GM19043 (cell line): ENCODE results near the gene AGBL1.

Experiments used
- ATAC-seq: cut with Tn5 transposase; IDR thresholded peaks from one replicate; pipeline ENCODE4 v1.9.1; 2021; ENCODE audit warnings: low read depth; ENCODE audit not compliant: unreplicated experiment

Gene AGBL1

DNA sequence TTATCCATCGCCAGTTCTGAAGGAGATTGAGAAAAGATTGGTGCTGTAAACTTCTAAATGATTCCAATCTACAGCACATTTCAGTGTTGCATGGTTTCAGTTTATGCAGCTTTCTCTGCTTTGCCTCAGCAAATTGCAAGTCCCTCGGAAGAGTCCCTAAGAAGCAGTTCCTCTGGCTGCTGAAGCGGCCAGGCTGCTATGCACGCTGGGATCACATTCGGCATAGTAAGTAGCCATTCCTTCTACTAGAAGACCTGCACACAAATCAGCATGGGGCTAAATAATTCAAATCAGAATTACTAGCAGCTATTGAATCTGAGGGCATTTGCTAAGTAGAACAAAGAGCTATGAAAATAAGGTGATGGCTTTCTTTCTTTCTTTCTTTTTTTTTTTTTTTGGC, 769.5 kb downstream of the AGBL1 start:
- no peak for ATAC-seq

DNA sequence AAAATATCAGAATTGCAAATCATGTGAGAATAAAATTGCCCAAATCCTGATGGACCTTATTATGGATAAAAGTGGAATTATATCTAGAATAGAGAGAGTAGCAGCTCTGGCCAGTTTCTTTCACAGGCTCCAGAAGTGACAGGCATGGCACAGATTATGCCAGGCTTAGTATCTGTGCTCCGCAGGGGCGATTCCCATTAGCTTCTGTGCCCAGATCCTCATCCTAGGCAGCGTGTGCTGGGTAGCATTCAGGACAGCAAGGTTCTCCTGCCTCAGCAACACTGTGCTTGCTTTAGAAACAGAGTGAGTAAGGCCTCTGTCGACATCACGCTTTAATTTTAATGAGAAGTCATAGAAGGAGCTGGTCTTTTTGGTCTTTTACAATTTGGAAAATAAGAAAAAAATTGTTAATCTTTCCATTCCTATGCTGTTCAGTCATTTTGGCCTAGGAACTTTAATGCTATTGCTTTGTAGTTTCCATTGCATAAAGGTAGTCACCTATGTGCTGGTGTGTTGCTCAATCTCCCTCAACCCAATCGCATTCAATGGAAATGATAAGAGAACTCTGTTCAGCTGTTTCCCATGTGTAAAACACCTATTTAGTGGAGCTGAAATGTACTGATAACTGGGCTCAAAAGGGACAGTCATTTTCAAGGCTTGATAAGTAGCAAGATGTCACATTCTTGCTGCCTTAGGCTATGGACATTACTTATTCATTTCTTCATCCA, 770.1 kb downstream of the AGBL1 start:
- no peak for ATAC-seq

DNA sequence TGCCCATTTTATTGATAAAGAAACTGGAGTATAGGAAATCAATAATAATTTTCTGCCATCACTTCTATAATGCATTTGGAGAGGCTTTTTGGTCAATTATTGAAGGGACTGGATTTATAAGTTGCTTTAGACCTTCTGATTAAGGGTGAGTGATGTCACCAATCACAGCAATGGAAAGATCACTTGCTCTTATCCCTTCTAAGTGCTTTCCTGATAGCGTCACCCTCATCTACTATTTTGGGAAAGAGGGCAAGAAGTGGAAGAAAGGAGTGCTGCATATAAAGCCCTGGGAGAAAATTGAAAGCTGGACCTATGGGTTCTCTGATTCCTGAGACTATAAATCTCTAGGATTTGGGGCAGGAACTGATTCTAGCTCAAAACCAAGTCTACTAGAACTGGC, 771.3 kb downstream of the AGBL1 start:
- no peak for ATAC-seq

DNA sequence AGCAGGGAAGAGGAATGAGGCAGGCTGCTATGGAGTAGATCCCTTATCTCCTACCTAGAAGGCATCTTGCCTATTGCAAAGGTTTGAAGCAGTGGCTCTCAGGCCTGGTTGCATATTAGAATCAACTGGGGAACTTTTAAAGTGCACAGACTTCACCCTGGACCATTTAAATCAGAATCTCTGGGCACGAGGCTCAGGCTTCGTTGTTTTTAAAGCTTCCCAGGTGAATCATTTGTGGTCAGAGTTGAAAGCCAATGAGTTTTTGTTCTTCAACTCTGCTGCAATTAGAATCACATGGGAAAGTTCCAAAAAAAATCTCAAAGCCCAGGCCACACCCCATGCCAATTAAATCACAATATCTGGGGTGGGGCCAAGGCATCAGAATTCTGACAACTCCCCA, 773.1 kb downstream of the AGBL1 start:
- ATAC-seq = no peak

DNA sequence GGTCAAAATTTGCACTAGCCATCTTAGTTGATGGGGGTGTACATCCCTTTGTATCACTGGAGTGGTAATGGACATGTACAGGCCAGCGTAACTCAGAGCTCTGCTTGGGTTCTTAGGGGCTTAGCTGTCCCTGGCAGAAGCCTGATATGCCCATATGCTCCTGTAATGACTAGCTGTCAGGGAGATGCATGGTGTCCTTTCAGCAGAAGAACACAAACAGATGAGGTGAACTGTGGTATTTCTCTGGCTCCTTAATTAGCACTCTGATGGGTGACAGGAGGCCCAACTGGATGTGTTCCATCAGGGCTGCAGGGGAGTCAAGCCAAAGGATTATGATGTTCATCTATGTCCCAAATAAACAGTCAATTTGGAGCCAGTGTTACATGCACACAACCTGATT, 774.5 kb downstream of the AGBL1 start:
- ATAC-seq = no peak

DNA sequence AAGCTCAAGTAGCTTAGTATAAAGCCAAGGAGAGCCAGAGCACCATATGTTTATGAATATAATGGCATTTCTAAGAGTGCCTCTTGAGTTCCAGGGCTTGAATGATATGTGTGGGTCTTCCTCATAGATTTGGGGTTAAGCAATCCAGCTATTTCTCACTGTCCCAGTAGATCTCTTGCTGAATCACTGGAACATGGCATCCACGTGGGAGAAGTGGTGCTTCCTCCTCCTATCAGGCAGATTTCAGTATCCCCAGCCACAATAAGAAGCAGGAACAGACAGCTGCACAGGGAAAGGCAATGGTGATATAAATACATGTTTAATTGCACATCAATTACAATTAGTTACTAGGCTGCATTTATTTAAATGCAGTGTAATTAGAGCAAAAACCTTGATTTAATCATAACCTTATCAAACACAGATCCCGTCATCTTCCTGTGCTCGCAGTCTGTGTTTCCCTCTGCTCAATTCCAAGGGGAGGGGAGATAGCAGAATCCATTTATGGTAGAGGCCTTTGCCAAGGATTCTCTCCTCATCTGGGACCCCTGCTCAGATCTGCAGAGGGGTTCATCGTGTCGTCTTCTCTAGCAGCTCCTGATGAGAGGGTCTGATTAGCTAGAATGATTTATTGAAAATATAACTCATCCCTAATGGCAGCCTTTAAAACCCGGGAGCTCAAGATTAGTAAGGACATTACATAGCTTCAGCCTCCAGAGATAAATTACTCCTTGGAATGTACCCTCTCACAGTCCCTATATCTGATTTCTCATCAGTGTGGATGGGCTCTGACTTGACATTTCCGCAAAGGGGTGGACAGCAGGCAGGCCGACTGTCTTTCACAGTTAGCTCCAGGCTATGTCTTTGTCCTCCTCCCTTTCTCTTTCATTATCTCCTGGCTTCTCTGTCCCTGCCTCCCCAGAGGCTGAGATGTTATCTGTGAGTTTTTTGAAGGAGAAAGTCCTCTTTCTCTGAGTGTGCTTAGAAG, 775.9 kb downstream of the AGBL1 start:
- ATAC-seq = no peak

DNA sequence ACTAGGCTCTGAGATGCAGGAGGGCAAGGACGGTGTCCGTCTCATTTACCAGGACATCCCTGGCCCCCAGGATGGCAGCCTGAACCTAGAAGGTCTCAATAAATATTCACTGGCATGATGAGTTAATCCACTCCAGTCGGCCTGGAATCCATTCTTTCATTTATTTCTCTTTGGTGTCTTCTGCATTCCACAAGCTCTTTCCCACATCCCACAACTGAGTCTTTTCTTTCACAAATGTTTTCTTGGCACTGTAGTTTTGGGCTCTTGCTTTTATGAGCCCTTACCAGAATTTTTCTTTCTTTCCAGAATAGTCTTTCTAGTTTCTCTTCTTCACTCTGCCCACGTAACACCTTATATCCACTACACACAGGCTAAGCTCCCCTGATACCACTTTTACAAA, 778.0 kb downstream of the AGBL1 start:
- no peak for ATAC-seq

DNA sequence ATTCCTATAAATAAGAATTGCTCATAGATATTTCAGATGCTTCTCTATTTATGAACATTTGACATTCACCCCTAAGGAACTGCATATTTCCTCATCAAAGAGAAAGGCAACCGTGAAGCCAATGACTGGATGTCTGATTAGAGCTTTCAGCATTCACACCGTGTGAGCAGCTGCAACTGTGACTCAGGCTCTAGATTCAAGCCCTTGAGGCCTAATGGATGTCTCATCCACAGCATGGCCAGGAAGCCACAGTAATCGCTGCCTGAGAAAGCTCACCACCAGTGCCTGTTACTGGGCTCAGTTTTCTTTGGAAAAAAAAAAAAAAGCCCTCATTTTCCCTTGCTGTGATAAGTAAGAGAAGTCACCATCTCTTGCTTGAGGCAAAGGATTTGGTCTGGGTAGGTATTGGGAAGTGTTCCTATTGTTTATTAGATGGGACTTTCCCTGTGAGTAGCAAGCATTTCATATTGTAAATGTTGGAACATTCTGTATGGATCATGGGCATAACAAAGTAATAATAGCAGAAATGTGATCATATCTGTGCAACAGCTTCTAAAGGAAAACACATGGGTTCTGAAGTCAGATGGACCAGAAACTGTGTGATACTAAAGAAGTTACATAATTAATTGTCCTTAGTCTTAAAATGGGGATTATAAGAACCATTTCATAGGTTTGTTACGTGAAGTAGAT, 783.7 kb downstream of the AGBL1 start:
- no peak for ATAC-seq

DNA sequence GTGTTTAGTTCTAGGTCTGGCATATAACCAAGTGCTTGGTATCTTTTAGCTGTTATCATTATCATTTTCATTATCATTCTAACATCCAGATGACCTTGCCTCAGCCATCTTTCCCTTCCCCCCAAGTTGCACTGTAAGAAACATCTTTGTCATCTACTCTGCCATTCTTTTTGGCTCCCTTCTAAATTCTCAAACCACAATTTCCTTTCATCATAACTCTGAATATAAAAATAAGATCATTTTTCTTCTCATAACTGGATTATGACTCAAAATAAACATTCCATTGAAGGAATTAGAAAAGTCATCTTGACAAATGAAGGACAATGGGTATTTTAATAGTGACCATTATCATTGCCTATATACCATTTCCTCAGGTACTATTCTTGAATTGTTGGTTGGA, 786.2 kb downstream of the AGBL1 start:
- ATAC-seq = no peak

DNA sequence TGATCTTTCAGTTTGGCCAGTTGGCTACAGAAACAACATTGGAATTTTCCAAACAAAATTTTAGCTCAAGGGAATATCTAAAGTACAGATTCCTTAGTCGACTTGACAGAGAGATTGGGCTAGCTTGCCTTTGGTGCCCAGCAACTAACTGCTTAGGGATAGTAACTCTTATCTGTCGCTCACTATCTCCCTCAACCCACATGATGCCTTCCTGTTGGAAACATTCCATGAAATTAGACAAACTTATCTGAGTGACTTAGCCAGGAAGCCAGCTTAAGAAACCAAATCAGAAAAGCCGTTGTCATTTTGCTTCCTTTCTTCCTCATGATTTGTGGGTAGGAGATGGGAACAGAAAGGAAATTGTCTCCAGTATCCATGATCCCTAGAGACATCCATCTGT, 791.2 kb downstream of the AGBL1 start:
- ATAC-seq = no peak

DNA sequence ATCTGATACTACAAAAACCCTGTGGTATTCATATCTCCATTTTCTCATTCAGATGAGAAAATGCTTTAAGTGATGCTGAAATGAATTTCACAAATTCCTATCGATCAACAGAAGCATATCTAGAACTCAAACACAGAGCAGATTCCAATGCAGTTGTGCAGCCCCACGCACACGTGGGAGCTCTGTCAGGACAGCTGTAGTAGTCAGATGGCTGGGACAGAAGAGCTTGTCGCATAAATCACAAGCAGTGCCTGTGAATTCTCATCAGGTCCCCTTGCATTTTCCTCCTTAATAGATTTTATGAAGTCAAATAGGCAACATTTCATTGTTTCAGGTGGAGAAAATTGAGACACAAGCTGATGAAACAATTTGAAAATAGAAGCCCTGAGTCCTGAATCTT, 792.3 kb downstream of the AGBL1 start:
- no peak for ATAC-seq

DNA sequence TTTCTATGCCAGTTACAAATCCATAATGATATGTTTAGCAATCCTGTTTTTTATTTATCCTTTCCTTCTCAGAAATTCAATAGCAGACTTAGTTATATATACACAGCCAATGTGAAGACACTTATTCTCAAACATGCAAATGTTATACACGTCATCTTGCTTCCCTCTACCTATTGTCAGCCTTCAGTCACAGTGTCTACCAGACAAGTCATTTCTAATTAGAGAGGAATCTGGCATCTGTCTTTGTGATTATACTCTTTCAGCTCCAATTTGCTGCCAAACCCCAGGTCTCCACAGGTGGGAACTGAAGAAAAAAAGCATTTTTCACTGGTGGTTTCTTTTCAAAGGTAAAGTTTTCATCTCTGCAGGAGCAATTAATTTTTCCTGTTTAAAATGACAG, 793.1 kb downstream of the AGBL1 start:
- no peak for ATAC-seq

DNA sequence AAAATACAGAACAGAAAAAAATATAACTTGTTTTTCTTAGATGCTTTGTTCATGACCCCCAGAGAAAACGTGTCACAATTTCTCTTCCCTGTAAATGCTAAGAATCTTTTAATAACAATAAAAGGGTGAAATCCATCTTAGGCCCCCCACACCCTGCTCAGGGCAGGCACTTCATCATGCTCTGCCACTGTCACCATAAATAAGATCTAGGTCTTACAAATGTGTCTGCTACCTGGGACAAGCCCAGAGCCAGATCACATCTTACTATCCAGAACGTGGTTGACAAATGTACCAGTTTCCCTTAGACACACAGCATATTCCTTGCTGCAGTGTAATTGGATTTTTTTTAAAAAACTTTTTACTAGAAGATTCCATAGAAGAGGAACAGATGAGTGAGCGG, 795.4 kb downstream of the AGBL1 start:
- ATAC-seq = no peak

DNA sequence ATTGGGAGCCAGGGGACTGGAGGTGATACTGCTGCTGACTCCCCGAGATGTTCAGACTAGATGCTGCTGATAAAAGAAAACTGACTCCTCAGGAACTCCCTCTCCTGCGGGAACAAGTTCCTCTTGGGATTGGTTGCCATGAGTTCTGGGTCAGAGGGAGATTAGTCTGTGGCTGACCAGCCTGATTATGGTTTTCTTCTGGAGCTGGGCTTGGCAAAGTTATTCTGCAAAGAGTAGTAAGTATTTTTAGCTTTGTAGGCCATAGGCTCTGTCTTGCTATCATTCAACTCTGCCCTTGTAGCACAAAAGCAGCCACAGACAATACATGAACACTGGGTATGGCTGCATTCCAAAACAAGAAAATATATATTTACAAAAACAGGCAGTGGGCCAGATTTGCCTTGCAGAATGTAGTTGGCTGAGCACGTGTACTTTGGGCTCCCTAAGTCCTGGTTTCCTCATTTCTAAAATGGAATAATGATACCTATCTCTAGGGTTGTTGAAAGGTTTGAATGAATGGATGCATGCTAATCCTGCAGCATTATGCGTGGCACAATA, 796.8 kb downstream of the AGBL1 start:
- no peak for ATAC-seq

DNA sequence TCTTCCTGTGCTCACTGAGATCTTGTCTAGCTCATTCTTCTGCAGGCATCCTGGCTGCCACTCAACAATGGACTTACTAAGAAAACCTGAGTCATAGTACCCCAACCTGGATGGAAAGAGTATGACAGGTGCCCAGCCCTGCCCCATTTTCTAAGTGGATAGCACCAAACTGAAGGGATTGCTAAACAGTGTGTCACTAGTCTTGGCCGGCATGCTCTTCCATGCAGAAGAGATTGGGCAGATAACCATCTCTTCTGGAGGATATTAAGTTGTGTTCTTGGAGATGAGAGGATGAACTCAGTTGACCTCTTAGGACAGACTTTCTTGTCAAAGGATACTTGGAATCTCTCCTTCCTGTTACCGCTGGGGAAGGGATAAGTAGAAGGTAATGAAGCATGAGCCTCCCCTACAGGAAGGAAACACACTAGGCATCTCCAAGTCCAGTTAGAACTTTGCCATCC, 797.5 kb downstream of the AGBL1 start:
- ATAC-seq = no peak

DNA sequence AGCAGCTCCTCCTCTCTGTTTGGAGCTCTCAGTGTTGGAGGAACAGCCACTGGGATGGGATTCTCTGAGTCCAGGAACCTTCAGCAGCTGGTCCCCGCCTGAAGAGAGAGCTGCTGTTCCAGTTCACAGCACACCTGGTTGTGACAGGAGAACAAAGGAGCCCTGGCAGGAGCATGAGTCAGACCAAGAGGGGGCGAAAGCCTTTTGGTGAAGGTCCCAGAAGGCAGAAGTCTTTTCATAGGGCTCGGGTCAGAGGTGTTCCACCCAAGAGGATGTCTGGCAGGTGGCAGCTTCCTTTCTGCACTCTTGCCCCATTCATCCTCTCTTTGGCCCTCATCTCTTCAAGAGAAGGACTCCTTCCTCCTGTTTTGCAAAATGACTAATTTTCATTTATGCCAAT, 799.2 kb downstream of the AGBL1 start:
- peak; percentile 58 for ATAC-seq

DNA sequence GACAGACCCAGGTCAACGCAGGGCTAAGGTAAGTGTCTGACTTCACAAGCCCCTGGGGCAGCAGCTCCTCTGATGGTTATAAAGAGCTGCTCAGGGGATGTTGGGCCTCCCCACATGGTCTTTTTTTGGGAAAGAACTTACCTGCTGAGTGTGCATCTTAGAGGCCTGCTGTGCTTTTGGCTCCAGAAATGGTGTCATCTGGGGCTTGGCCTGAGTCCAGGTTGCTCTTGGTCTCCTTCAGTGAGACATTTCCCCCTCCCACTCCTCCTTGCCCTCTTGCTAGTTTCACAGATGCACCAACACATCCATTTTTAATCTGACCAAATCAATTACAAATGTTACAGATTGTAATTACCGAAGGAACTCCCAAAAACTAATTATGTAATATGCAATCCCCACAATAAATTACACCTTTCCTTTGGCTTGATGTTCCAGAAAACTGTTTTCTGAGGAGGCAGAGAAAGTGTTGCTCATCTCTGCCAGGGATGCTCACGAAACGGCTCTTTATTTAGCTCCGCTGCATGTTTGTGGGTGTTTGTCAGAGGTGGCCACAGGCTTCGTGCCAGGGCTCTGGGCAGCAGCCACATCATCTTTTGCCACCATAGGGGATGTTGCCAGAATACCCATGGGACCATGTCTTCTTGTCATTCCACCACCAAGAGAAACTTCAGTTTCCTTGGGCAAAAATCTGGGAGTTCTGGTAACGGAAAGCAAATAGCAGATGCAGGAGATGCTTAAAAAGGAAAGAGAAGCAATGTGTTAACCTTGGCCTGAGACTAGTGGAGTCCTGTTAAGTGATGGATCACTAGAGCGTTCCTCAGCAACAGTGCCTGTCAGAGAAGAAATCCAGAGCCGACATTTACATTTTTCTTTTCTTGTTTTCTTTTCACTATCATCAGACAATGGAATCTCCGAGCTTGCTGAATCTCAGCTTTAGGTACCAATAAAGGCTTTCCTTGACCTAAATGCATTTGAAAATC, 799.9 kb downstream of the AGBL1 start:
- ATAC-seq = no peak

DNA sequence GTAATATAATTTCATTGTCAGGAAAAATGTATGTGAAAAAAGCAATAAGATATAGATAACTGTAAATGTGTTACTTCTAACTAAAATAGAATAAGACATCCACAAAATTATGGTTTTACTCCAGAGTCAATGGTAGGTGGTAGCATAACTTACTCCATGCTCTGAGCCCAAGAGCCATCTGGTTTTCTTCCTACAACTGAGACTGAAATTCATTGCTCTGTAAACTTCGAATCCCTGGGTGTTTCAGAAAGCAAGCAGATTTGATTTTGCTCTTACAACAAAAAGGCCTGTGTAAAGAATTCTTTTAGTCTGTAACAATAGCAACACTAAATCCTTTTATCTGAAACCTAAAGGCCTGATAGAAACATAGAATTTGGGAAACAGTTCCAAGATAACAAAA, 805.9 kb downstream of the AGBL1 start:
- no peak for ATAC-seq

DNA sequence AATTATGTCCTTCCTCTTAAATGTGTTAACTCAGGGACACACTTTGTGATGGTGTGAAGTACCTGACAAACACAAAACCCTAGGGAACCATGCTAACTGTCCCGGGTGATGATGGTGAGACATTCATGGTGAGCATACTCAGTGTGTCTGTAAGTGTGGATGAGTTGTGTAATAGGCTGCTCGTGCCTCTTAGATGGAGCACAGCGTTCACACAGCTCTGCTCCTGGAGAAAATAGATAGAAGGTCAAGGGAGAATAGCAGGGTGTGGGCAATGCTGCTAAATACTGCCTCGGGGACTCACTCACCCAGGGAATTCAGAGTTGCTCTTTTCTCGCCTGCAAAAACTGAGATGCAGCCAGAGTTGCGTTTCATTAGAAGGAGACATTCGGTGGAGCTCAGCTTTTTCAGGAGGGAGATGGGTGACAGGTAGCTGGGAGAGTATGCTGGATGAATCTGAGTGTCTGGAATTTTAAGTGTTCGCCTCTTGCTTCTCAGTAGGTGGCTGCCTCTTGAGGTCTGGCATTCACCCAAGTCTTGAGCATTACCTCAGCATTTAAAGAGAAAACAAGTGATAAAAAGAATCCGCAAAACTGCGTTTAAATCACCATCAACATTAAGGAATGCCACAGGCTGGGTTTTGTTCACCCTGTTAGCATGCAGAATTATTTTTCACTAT, 813.2 kb downstream of the AGBL1 start:
- no peak for ATAC-seq
